ENCODE results near the gene PCDHGA10.
"Not testable (repeated sequence)": the region's sequence is repeated elsewhere in the genome, so short reads cannot be mapped to it uniquely, and the experiment has no call there.

The PCDHGA10 gene

GRCh38 chr5:141420855-141421488 is 8.2 kb downstream of the PCDHGA10 start, which contains the start of gene PCDHGA11:
PCDHGA11 (plus strand) TSS chr5:141421051; CDS start chr5:141421228, 177 bp downstream.
- DNase-seq (ENCODE audit: low read depth in 2 of 2): peak in 1 of 2 donors; percentile 45

DNA sequence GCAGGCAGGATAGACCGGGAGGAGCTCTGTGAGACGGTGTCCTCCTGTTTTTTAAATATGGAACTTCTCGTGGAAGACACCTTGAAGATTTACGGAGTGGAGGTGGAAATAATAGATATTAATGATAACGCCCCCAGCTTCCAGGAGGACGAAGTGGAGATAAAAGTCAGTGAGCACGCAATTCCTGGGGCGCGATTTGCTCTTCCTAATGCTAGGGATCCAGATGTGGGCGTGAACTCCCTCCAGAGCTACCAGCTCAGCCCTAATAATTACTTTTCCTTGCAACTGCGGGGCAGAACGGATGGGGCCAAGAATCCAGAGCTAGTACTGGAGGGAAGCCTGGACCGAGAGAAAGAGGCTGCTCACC is 8.7 kb downstream of the PCDHGA10 start:
- no peak for DNase-seq (ENCODE audit: low read depth in 2 of 2)

DNA sequence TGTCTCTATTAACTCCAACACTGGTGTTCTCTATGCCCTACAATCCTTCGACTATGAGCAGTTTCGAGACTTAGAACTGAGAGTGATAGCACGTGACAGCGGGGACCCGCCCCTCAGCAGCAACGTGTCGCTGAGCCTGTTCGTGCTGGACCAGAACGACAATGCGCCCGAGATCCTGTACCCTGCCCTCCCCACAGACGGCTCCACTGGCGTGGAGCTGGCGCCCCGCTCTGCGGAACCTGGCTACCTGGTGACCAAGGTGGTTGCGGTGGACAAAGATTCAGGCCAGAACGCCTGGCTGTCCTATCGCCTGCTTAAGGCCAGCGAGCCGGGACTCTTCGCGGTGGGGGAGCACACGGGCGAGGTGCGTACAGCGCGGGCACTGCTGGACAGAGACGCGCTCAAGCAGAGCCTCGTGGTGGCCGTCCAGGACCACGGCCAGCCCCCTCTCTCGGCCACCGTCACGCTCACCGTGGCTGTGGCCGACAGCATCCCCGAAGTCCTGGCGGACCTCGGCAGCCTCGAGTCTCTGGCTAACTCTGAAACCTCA is 10.0 kb downstream of the PCDHGA10 start:
- DNase-seq (ENCODE audit: low read depth in 2 of 2): no peak

- no peak for DNase-seq (ENCODE audit: low read depth in 2 of 2)
These were observed 15.1 kb downstream of the PCDHGA10 start for GRCh38 chr5:141427783-141428426.

- DNase-seq (ENCODE audit: low read depth in 2 of 2): no peak
These were observed 17.7 kb downstream of the PCDHGA10 start, which contains the start of gene PCDHGA12 for GRCh38 chr5:141430332-141431113. PCDHGA12 (plus strand) TSS chr5:141430507; CDS start chr5:141430760, 253 bp downstream.

DNA sequence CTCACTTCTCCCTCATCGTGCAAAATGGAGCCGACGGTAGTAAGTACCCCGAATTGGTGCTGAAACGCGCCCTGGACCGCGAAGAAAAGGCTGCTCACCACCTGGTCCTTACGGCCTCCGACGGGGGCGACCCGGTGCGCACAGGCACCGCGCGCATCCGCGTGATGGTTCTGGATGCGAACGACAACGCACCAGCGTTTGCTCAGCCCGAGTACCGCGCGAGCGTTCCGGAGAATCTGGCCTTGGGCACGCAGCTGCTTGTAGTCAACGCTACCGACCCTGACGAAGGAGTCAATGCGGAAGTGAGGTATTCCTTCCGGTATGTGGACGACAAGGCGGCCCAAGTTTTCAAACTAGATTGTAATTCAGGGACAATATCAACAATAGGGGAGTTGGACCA is 18.5 kb downstream of the PCDHGA10 start:
- no peak for DNase-seq (ENCODE audit: low read depth in 2 of 2)

- DNase-seq (ENCODE audit: low read depth in 2 of 2): not testable (repeated sequence)
These were observed 19.5 kb downstream of the PCDHGA10 start for GRCh38 chr5:141432308-141432707.

GRCh38 chr5:141432726-141433125 is 19.9 kb downstream of the PCDHGA10 start:
- not testable (repeated sequence) for DNase-seq (ENCODE audit: low read depth in 2 of 2)

DNA sequence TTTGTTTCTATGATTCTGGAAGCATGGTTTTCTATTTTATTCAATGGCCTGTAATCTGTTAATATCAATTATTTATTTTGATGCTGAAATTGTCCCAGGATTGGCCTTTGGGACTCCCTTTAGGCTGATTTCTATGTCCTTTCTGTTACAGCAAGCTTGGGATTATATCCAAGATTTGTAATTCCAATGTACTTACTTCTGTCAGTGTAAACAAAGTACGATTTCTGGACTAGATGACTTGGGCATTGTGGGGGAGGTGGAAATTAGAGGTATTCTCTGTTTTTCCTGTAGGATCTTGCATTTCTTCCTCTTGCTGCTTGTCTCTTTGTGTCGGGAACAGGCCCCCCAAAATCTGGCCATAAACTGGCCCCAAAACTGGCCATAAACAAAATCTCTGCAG is 21.2 kb downstream of the PCDHGA10 start:
- DNase-seq (ENCODE audit: low read depth in 2 of 2): no peak

- DNase-seq (ENCODE audit: low read depth in 2 of 2): no peak
These were observed 24.4 kb downstream of the PCDHGA10 start for GRCh38 chr5:141437221-141437620.

GRCh38 chr5:141439411-141440141 is 26.8 kb downstream of the PCDHGA10 start:
- no peak for DNase-seq (ENCODE audit: low read depth in 2 of 2)

DNA sequence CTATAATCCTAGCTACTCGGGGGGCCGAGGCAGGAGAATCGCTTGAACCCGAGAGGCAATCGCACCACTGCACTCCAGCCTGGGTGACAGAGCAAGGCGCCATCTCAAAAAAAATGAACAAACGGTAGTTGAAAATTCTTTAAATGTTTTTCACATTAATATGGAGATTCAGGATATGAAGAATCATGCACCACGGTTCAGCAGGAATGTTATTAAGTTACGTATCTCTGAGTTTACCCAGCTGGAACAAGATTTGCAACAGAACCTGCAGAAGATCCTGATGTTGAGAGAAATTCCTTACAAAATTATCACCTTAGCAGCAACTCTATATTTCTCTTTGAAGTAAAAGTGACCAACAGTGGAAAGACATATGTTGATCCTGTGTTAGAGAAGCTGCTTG is 27.6 kb downstream of the PCDHGA10 start:
- DNase-seq (ENCODE audit: low read depth in 2 of 2): no peak

GRCh38 chr5:141441571-141442170 is 28.9 kb downstream of the PCDHGA10 start:
- DNase-seq (ENCODE audit: low read depth in 2 of 2): no peak

GRCh38 chr5:141465351-141465750 is 52.6 kb downstream of the PCDHGA10 start:
- DNase-seq (ENCODE audit: low read depth in 2 of 2): no peak
